Cardiac atrium fibroblast (primary cell): ENCODE measurements around the gene CDH16. TPM values are rescaled to one million over a fixed set of nuclear protein-coding genes. Genes with fewer than 3 reads are reported as not detected.

Source experiments
- total RNA-seq: library from RNA; depleted of rRNA; stranded (reverse); fragments of >200 nt; gene quantifications from 2 replicates; pipeline ENCODE4 v1.2.3, GENCODE V29; 2015

The CDH16 gene
- total RNA-seq, result not detected in 2 replicates

DNA sequence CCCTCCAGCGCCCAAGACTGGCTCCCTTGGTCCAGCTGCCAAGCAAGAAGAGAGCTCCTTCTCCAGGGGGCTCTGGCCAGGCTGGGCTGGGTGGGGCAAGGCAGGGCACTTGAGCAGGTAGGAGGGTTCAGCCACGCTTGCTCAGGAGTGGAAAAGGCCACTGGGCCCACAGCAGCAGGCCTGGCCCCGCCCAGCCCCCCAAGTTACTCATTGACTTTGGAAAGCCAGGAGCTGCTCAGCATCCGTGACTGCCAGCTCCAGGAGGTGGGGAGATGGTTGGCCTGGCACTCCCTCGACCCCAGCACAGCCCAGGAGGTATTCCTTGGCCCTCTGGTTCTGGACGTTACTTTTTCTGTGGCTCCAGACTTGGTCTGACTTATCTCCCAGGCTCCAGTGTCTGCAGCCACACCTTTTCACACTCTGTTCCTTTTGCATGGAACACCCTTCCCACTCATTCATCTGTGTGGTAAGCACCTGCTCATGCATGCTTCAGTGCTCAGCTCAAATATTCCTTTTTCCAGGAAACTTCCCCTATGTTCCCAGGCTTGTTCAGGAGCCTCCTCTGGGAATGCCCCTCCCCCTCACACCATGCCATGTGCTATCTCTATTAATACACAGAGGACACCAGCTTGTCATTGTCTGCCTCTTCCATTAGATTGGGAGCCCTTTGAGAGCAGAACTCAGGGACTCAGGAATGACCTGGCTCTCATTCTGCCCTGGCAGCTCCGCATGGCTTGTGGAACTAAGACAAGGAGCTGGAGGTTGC, at the start of gene CDH16:
Gene CDH16, minus strand, starts transcription at position 83 of the 766 bp plus-strand sequence. CDS start 820 bp downstream, outside the sequence.

DNA sequence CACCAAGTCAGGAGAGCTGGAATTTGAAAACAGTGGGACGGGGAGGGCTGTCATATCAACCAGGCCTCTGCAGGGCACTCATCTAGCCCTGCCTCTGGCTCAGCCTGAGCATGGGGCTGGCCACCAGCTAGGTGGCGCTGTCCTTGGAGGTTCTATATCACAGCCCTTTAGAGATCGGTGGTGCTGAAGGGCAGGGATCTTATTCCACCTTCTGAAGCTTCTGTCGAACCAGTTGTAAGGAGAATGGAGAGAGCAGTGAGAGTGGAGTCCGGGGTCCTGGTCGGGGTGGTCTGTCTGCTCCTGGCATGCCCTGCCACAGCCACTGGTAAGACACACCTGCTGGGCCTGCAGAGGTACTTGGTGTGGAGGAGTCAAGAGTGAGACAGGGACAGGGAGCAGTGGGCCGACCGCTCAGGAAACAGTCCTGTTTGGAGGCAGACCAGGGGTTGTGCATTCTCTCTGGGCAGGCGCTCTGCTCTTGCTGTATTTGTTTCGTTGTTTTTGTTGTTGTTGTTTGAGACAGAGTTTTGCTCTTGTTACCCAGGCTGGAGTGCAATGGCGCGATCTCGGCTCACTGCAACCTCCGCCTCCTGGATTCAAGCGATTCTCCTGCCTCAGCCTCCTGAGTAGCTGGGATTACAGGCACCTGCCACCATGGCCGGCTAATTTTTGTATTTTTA, 42.5 kb upstream of the CDH16 start, which contains the start of gene CES3:
Gene CES3, plus strand, starts transcription at position 202 of the 680 bp plus-strand sequence. Its CDS starts 42 bp downstream, at position 244.

GRCh38 chr16:66935314-66936011, 16.8 kb upstream of the CDH16 start, which contains the start of gene CES2:
Gene CES2 (plus strand): TSS chr16:66935516. CDS start chr16:66935636, 120 bp downstream.

DNA sequence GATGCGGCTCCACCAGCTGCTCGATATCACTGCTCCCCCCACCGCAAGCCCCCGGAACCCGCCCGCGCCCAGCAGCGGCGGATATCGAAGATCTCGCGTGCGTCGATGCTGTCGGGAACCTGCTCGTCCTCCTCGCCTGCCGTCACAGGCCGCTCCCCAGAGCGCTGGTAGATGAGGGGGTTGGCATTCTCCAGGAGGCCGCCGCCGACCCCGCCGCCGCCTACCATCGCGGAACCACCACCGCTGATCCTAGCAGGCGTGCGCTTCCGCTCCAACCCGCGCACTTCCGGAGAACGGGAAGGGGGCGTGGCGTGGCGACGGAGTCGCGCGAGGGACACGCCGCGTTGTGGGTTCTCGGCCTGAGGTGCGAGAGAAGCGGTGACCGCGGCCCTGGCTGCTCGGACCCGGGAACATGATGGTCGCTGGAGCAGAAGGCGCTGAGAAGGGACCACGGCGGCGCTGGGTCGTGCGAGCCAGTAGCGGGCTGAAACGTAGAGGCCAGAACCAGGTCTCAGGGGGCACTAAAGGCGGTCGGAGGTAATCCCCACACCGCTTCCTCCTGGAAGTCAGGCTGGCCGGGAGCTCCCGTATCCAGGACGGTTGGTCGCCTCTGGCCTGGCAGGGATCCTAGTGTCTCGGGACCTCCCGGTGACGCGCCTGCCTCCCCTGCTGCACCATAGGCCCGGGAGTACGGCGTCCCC, 15.6 kb upstream of the CDH16 start, which contains the start of gene CIAO2B:
Gene CIAO2B, minus strand, starts transcription at position 265 of the 701 bp plus-strand sequence. Its CDS starts 38 bp downstream, at position 227.

GRCh38 chr16:66925322-66925840, 6.7 kb upstream of the CDH16 start, which contains the start of gene RRAD:
Gene RRAD (minus strand): TSS chr16:66925535. CDS start chr16:66925179, 356 bp downstream.

GRCh38 chr16:66880288-66881013, 38.2 kb downstream of the CDH16 start, which contains the start of gene PDP2:
Gene PDP2 (plus strand): TSS chr16:66880515. CDS start chr16:66884285, 3,770 bp downstream.

Other genes starting within 250 kb of the CDH16 start
- 10.2 and 10.5 TPM in 2 replicates for gene CMTM4, start 222.1 kb downstream of the CDH16 start, total RNA-seq
- 75.5 and 84.9 TPM in 2 replicates for gene DYNC1LI2, start 167.3 kb downstream of the CDH16 start, total RNA-seq
- not detected in 2 replicates for gene TERB1, start 117.3 kb downstream of the CDH16 start, total RNA-seq
- 46.6 and 46.7 TPM in 2 replicates for gene NAE1, start 87.9 kb downstream of the CDH16 start, total RNA-seq
- not detected in 2 replicates for gene CA7, start 74.5 kb downstream of the CDH16 start, total RNA-seq
- 3.4 and 13.8 TPM in 2 replicates for gene PDP2, start 38.4 kb downstream of the CDH16 start, total RNA-seq
- gene RRAD, start 6.7 kb upstream of the CDH16 start, total RNA-seq, result 0.49 TPM in 1 of 2 replicates, not detected in the other
- gene CIAO2B, start 15.5 kb upstream of the CDH16 start, total RNA-seq, result 94.9 and 95.1 TPM in 2 replicates
- gene CES2, start 16.6 kb upstream of the CDH16 start, total RNA-seq, result 25.3 and 30.5 TPM in 2 replicates
- gene CES3, start 42.4 kb upstream of the CDH16 start, total RNA-seq, result under 0.01 TPM in 1 of 2 replicates, not detected in the other
- 1.4 and 4.4 TPM in 2 replicates for gene CES4A, start 69.7 kb upstream of the CDH16 start, total RNA-seq
- 35.7 and 36.1 TPM in 2 replicates for gene CBFB, start 110.3 kb upstream of the CDH16 start, total RNA-seq
- 11.6 and 13.3 TPM in 2 replicates for gene PHAF1, start 191.1 kb upstream of the CDH16 start, total RNA-seq
- gene B3GNT9, start 232.1 kb upstream of the CDH16 start, total RNA-seq, result 44.9 and 54.3 TPM in 2 replicates
- 26.9 and 33.2 TPM in 2 replicates for gene TRADD, start 241.0 kb upstream of the CDH16 start, total RNA-seq
- gene FBXL8, start 241.1 kb upstream of the CDH16 start, total RNA-seq, result 16.8 and 31.1 TPM in 2 replicates
- gene HSF4, start 245.9 kb upstream of the CDH16 start, total RNA-seq, result 5.8 and 18.1 TPM in 2 replicates